Psoas muscle (tissue), 8 donors: ENCODE results near the gene SMTN. TPM values are rescaled to one million over a fixed set of nuclear protein-coding genes. Genes with fewer than 3 reads are reported as not detected.

Experiments used
- ATAC-seq, 4 donors: fragments of 200-7000 bp; cut with Tn5 transposase; one replicate each; pipeline ENCODE4 v1.9.1; 2020; ENCODE audit warnings: moderate library complexity in 3 of 4, mild to moderate bottlenecking in 2 of 4
- DNase-seq, 2 donors: peaks; one replicate each; pipeline ENCODE4 v3.0.0-alpha.2; 2020
- H3K27ac ChIP-seq: fragments of 200-600 bp; one replicate; pipeline ENCODE4 v1.8.0; 2022
- H3K27me3 ChIP-seq, 3 donors: fragments of 200-600 bp in 1 of 3; one replicate each; pipeline versions ENCODE4 v1.6.1 to v1.8.0; 2013 to 2022; ENCODE audit warnings: low read length in 2 of 3, mild to moderate bottlenecking in 2 of 3, moderate library complexity in 1 of 3; ENCODE audit not compliant: insufficient read depth in 3 of 3
- H3K36me3 ChIP-seq, 2 donors: fragments of 200-600 bp in 1 of 2; one replicate each; pipeline versions ENCODE4 v1.6.1 to v1.8.0; 2013 to 2022; ENCODE audit warnings: low read depth in 1 of 2, mild to moderate bottlenecking in 1 of 2, moderate library complexity in 1 of 2; ENCODE audit not compliant: insufficient read depth in 1 of 2
- H3K4me1 ChIP-seq: fragments of 200-600 bp; one replicate; pipeline ENCODE4 v1.8.0; 2022
- H3K4me3 ChIP-seq: fragments of 200-600 bp; one replicate; pipeline ENCODE4 v1.8.0; 2022; ENCODE audit warnings: mild to moderate bottlenecking
- H3K9me3 ChIP-seq: fragments of 200-600 bp; one replicate; pipeline ENCODE4 v1.8.0; 2022
- CTCF ChIP-seq: fragments of 200-600 bp; IDR thresholded peaks from one replicate; pipeline ENCODE4 v1.8.0; 2022; ENCODE audit warnings: antibody characterized with exemption
- WGBS, 3 donors: extraction: QIAGEN DNeasy Blood & Tissue Kit; methylation state at CpG; one replicate each; pipeline versions ENCODE4 v1.1.6 to v1.1.7; 2013; 5-methylcytosine and 5-hydroxymethylcytosine counted together
- intact Hi-C, 2 donors: fragments of 100-400 bp; cut with DNase I; formaldehyde crosslinking; loops; one replicate each; pipeline versions ENCODE4 v1.11.0 to v1.14.2; 2022
- polyA plus RNA-seq, 3 donors: library from polyadenylated mRNA; stranded (reverse); fragments of 200-250 nt; gene quantifications; one replicate each; pipeline ENCODE4 v1.2.3, GENCODE V29; 2013
- total RNA-seq, 4 donors: library from RNA; stranded (reverse); fragmentation: NEBNext Ultra II Directional in 2 of 4; extraction: Animal tissue kit (Norgen Biotek cat#: 25700) in 2 of 4; gene quantifications; one replicate each; pipeline versions ENCODE4 v1.2.1 to v1.2.4, GENCODE V29; 2021 to 2023
- donor health status: healthy with polysubstance abuse.
- donor health status: DM: no; HTN: no; CAD: no; lungs with moderate emphysema.
- donor health status: Bipolar disorder and iron deficiency.
- donor health status: healthy.
- donor health status: DM: yes; HTN: yes; CAD: no.
- donor health status: DM: no; HTN: no; CAD: no.
- donor health status: DM: no; HTN: no; CAD: no.
- donor health status: DM: yes; HTN: yes; CAD: no.

The SMTN gene
- total and polyA plus RNA-seq, 7 donors: 23.0 to 79.3 (median 43.4) TPM

DNA sequence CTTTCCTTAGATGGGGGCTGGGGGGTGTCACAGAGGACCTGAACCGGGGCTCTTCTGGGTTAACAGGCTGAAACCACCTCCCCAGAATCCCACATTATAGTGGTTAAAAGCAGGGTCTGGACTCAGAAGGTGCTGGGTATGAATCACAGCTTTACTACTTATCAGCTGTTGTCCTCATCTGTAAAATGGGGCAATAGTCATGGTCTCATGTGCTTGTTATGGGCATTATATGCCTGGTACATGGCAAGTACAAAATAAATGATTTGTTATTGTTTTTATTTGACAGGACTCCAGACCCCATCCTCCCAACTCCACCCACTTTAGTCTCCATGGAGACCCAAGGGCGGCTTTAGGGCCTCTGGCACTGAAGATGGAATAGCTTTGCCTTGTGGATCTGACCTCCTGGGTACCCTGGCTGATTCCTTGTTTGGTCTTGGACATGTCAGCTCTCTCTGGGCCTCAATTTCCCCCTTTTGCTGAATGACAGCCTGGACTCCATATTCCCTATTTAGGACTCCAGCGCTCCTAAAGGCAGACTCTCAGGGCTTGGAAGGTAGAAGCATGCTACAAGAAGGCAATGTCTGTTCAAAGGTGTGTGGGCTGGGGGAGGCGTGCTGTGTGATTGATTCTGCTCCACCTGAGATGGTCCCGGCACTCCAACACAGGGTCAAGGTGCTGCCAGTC is 812 bp upstream of the SMTN start:
- Histone ChIP-seq H3K27me3 (no peaks in the 10 kb centered on the region), H3K36me3 (no peaks in the 10 kb centered on the region), H3K4me3 (peak overlapping the region; percentile 89), H3K9me3 (no peaks in the 10 kb centered on the region), H3K4me1 (peaks cover 27% of the 10 kb centered on the region), H3K27ac (peak overlapping the region; percentile 94)
- WGBS, 3 donors: 37 to 41% (median 38%) methylated on average over 5 of the region's 5 CpGs
- no peak for TF ChIP-seq CTCF
- intact Hi-C loops: loop anchor here in 1 of 2 donors (5.0 to 10.0 kb wide), 2 partner anchors 133 to 154 kb away; no protein-coding TSS in a partner anchor
- ATAC-seq (no peak), DNase-seq (no peak)

GRCh38 chr22:31081963-31082605 is 966 bp downstream of the SMTN start:
- TF ChIP-seq CTCF: no peak
- Histone ChIP-seq H3K4me3 (peak overlapping the region; percentile 89), H3K4me1 (peaks cover 27% of the 10 kb centered on the region), H3K27me3 (no peaks in the 10 kb centered on the region), H3K36me3 (no peaks in the 10 kb centered on the region), H3K9me3 (no peaks in the 10 kb centered on the region), H3K27ac (peak overlapping the region; percentile 94)
- 50 to 74% (median 57%) methylated on average over 6 of the region's 6 CpGs for WGBS, 3 donors
- DNase-seq (peak in 1 of 2 donors; percentile 12), ATAC-seq (no peak)
- intact Hi-C loops: loop anchor here (2.0 to 10.0 kb wide), 4 partner anchors 37 to 153 kb away; partner anchors contain the start of genes MORC2 (in 1 of the 2) and TUG1 (in 1 of the 2)

GRCh38 chr22:31082606-31083376 is 1.7 kb downstream of the SMTN start:
- ATAC-seq (peak; percentile 15 to 50 (median 24)), DNase-seq (peak; percentile 67 to 83)
- intact Hi-C loops: loop anchor here (2.0 to 10.0 kb wide), 4 partner anchors 38 to 152 kb away; partner anchors contain the start of genes MORC2 (in 1 of the 2) and TUG1 (in 1 of the 2)
- no peaks in the 10 kb centered on the region for H3K27me3 ChIP-seq
- no peaks in the 10 kb centered on the region for H3K9me3 ChIP-seq
- H3K4me3 ChIP-seq: peak overlapping the region; percentile 89
- WGBS, 3 donors: 63 to 65% (median 65%) methylated on average over 11 of the region's 11 CpGs
- H3K27ac ChIP-seq: peak overlapping the region; percentile 94
- TF ChIP-seq CTCF: peak; percentile 55
- H3K4me1 ChIP-seq: peaks cover 30% of the 10 kb centered on the region
- H3K36me3 ChIP-seq: peaks cover 0 to 3% of the 10 kb centered on the region in 2 donors

DNA sequence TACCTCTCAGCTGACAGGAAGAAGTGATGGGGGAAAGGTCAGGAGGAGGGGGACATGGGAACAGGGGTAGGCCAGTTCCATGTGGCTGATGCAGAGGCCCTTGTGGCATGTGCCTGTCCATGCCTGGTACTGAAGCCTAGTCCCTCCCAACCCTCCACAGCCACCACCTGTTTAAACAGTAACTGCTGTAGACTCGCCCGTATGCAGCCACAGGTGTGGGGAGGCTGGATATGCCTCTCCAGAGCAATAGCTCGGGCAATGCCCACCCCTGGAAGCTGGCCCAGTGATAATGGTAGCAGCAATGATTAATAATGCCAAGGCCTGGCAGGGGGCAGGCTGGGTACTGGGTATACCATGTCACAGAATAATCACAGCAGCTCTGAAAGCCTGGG is 2.3 kb downstream of the SMTN start:
- H3K4me1 ChIP-seq: peaks cover 30% of the 10 kb centered on the region
- peak overlapping the region; percentile 89 for H3K4me3 ChIP-seq
- no peaks in the 10 kb centered on the region for H3K9me3 ChIP-seq
- ATAC-seq (no peak), DNase-seq (peak in 1 of 2 donors; percentile 14)
- WGBS, 3 donors: 42 to 88% (median 65%) methylated on average over 3 of the region's 3 CpGs
- no peak for TF ChIP-seq CTCF
- no peaks in the 10 kb centered on the region for H3K27me3 ChIP-seq
- intact Hi-C loops: loop anchor here (2.0 to 10.0 kb wide), 4 partner anchors 39 to 151 kb away; partner anchors contain the start of genes MORC2 (in 1 of the 2) and TUG1 (in 1 of the 2)
- H3K27ac ChIP-seq: peak overlapping the region; percentile 94
- peaks cover 0 to 8% of the 10 kb centered on the region in 2 donors for H3K36me3 ChIP-seq
